HG03457 (cell line): ENCODE results near the gene NFAT5.
A peak's percentile ranks its signal among the peaks of the same experiment; 100 is the strongest.
"Not testable (repeated sequence)": the region's sequence is repeated elsewhere in the genome, so short reads cannot be mapped to it uniquely, and the experiment has no call there.

Experiments
- ATAC-seq: cut with Tn5 transposase; IDR thresholded peaks from one replicate; pipeline ENCODE4 v1.9.1; 2021; ENCODE audit warnings: moderate number of reproducible peaks; ENCODE audit not compliant: unreplicated experiment

The NFAT5 gene

GRCh38 chr16:69565671-69566239, at the start of gene NFAT5:
TSS of gene NFAT5 (plus strand) at chr16:69565966. CDS start at chr16:69566302, 336 bp downstream.
- ATAC-seq, result peak; percentile 28

GRCh38 chr16:69517914-69518313, 47.9 kb upstream of the NFAT5 start:
- ATAC-seq, result not testable (repeated sequence)

GRCh38 chr16:69520413-69520799, 45.4 kb upstream of the NFAT5 start:
- ATAC-seq, result no peak

- ATAC-seq, result no peak
These were observed 44.8 kb upstream of the NFAT5 start for GRCh38 chr16:69520800-69521602.

GRCh38 chr16:69522041-69522578, 43.7 kb upstream of the NFAT5 start:
- ATAC-seq, result no peak

- no peak for ATAC-seq
These were observed 42.9 kb upstream of the NFAT5 start for GRCh38 chr16:69522732-69523404.

GRCh38 chr16:69523566-69524305, 42.0 kb upstream of the NFAT5 start:
- ATAC-seq, result no peak

- no peak for ATAC-seq
These were observed 38.7 kb upstream of the NFAT5 start for GRCh38 chr16:69526831-69527655.

- no peak for ATAC-seq
These were observed 33.8 kb upstream of the NFAT5 start for GRCh38 chr16:69531988-69532387.

- ATAC-seq, result no peak
These were observed 32.9 kb upstream of the NFAT5 start for GRCh38 chr16:69532641-69533455.

- ATAC-seq, result no peak
These were observed 31.0 kb upstream of the NFAT5 start for GRCh38 chr16:69534720-69535119.

GRCh38 chr16:69535123-69536050, 30.4 kb upstream of the NFAT5 start:
- no peak for ATAC-seq

- no peak for ATAC-seq
These were observed 28.1 kb upstream of the NFAT5 start for GRCh38 chr16:69537706-69538080.

GRCh38 chr16:69538808-69539207, 27.0 kb upstream of the NFAT5 start:
- ATAC-seq, result no peak

GRCh38 chr16:69542974-69543373, 22.8 kb upstream of the NFAT5 start:
- no peak for ATAC-seq

GRCh38 chr16:69544088-69544487, 21.7 kb upstream of the NFAT5 start:
- no peak for ATAC-seq

GRCh38 chr16:69546663-69547062, 19.1 kb upstream of the NFAT5 start:
- not testable (repeated sequence) for ATAC-seq

GRCh38 chr16:69553332-69553731, 12.4 kb upstream of the NFAT5 start:
- no peak for ATAC-seq
